B cell (primary cell): ENCODE data around the gene STX17. TPM values are rescaled to one million over a fixed set of nuclear protein-coding genes. Genes with fewer than 3 reads are reported as not detected.

Experiments
- ATAC-seq: fragments of 200-7000 bp; cut with Tn5 transposase; one replicate; pipeline ENCODE4 v1.10.0; 2021; ENCODE audit warnings: low read depth, mild to moderate bottlenecking, moderate number of reproducible peaks, moderate library complexity
- CTCF ChIA-PET: fragments of 350-600 bp; sonication (Branson Sonifier 250); formaldehyde crosslinking; loops from one replicate; lab custom pipeline; 2021; ENCODE audit warnings: antibody characterized with exemption, inconsistent platforms; lab: Charles Lee
- POLR2A ChIA-PET: fragments of 350-600 bp; sonication (Branson Sonifier 250); formaldehyde crosslinking; loops from one replicate; lab custom pipeline; 2021; ENCODE audit warnings: antibody characterized with exemption; lab: Charles Lee
- DNase-seq: peaks from one replicate; pipeline ENCODE4 v3.0.0; 2013
- H2AFZ ChIP-seq: 2 replicates; pipeline ENCODE4 v1.6.1; 2012; ENCODE audit warnings: mild to moderate bottlenecking, low read depth, low read length; ENCODE audit not compliant: insufficient read depth, poor library complexity, severe bottlenecking
- H3K27ac ChIP-seq, 2 donors: 1 replicate in 1 of 2; 2 replicates in 1 of 2; pipeline ENCODE4 v1.5.1; 2012 to 2013; ENCODE audit warnings: low read length in 2 of 2, mild to moderate bottlenecking in 2 of 2, moderate library complexity in 1 of 2
- H3K27me3 ChIP-seq, 4 experiments: fragments of 200-600 bp in 1 of 4; sonication (generic) in 1 of 4; replicated peaks in 1 of 4; 1 replicate in 2 of 4; 2 replicates in 2 of 4; pipeline versions ENCODE4 v1.6.1 to v1.7.0; 2013 to 2016; ENCODE audit warnings: low read length in 3 of 4, mild to moderate bottlenecking in 2 of 4, mixed read lengths in 1 of 4, moderate library complexity in 1 of 4; ENCODE audit not compliant: insufficient read depth in 4 of 4, control insufficient read depth in 3 of 4; ENCODE audit errors: control extremely low read depth in 1 of 4
- H3K36me3 ChIP-seq, 2 experiments: replicated peaks in 1 of 2; 1 replicate in 1 of 2; 2 replicates in 1 of 2; pipeline versions ENCODE4 v1.6.1 to v1.7.1; 2013; ENCODE audit warnings: low read length in 1 of 2; ENCODE audit not compliant: insufficient read depth in 2 of 2, control insufficient read depth in 1 of 2; ENCODE audit errors: control extremely low read depth in 1 of 2, extremely low read depth in 1 of 2
- H3K4me1 ChIP-seq, 2 donors: fragments of 200-600 bp in 1 of 2; sonication (generic) in 1 of 2; 1 replicate in 1 of 2; 2 replicates in 1 of 2; pipeline versions ENCODE4 v1.5.1 to v1.6.1; 2013 to 2017; ENCODE audit warnings: low read length in 2 of 2; ENCODE audit not compliant: control insufficient read depth in 2 of 2, insufficient read depth in 2 of 2
- H3K4me2 ChIP-seq: replicated peaks from 2 replicates; pipeline ENCODE3; 2012; ENCODE audit warnings: mild to moderate bottlenecking, low read depth, low read length; ENCODE audit not compliant: poor library complexity, severe bottlenecking
- H3K4me3 ChIP-seq, 5 experiments: fragments of 200-600 bp in 1 of 5; sonication (generic) in 1 of 5; 1 replicate in 3 of 5; 2 replicates in 2 of 5; pipeline versions ENCODE4 v1.5.1 to v1.7.0; 2011 to 2016; ENCODE audit warnings: low read length in 4 of 5, mild to moderate bottlenecking in 4 of 5, low read depth in 2 of 5, control low read depth in 1 of 5, moderate library complexity in 1 of 5; ENCODE audit not compliant: insufficient read depth in 1 of 5; ENCODE audit errors: control extremely low read depth in 1 of 5, extremely low read depth in 1 of 5
- H3K79me2 ChIP-seq: fragments of 200-600 bp; sonication (generic); one replicate; pipeline ENCODE4 v1.6.0; 2016; ENCODE audit warnings: low read length; ENCODE audit not compliant: control insufficient read depth, insufficient read depth
- H3K9ac ChIP-seq: fragments of 200-600 bp; sonication (generic); 2 replicates; pipeline ENCODE4 v1.6.1; 2017; ENCODE audit warnings: mild to moderate bottlenecking, low read length, moderate library complexity
- H3K9me3 ChIP-seq, 3 donors: one replicate each; pipeline versions ENCODE4 v1.6.1 to v1.7.1; 2013; ENCODE audit warnings: low read length in 2 of 3; ENCODE audit not compliant: control insufficient read depth in 2 of 3, insufficient read depth in 1 of 3; ENCODE audit errors: control extremely low read depth in 1 of 3
- H4K20me1 ChIP-seq: 2 replicates; pipeline ENCODE4 v1.6.0; 2012; ENCODE audit warnings: mild to moderate bottlenecking, low read length; ENCODE audit not compliant: insufficient read depth, control insufficient read depth, poor library complexity, severe bottlenecking
- H3K27ac Mint-ChIP-seq: one replicate; pipeline ENCODE4 v1.8.0; 2021; ENCODE audit warnings: mixed read lengths
- H3K27me3 Mint-ChIP-seq: one replicate; pipeline ENCODE4 v1.8.0; 2021; ENCODE audit warnings: mixed read lengths
- H3K4me1 Mint-ChIP-seq: one replicate; pipeline ENCODE4 v1.8.0; 2021; ENCODE audit warnings: mixed read lengths
- H3K4me3 Mint-ChIP-seq: one replicate; pipeline ENCODE4 v1.8.0; 2021; ENCODE audit warnings: mixed read lengths
- H3K9me3 Mint-ChIP-seq: one replicate; pipeline ENCODE4 v1.8.0; 2022; ENCODE audit warnings: mixed read lengths; ENCODE audit not compliant: insufficient read depth
- CTCF ChIP-seq: fragments of 200-600 bp; IDR thresholded peaks from one replicate; pipeline ENCODE4 v1.8.0; 2022; ENCODE audit warnings: antibody characterized with exemption, mild to moderate bottlenecking
- EZH2 ChIP-seq: IDR thresholded peaks from 2 replicates; pipeline ENCODE4 v1.6.1; 2012; ENCODE audit warnings: borderline replicate concordance, low read depth, mild to moderate bottlenecking, moderate library complexity, low read length; ENCODE audit not compliant: insufficient read depth, poor library complexity, severe bottlenecking
- WGBS: methylation state at CpG from one replicate; pipeline ENCODE4 v1.1.5; 2013; ENCODE audit warnings: missing lambda C conversion rate; ENCODE audit not compliant: insufficient coverage; 5-methylcytosine and 5-hydroxymethylcytosine counted together
- intact Hi-C: fragments of 100-400 bp; cut with micrococcal nuclease; formaldehyde crosslinking; loops from one replicate; pipeline ENCODE4 v1.10.0; 2022
- polyA plus RNA-seq: library from polyadenylated mRNA; depleted of rRNA; stranded (reverse); fragments of >200 nt; gene quantifications from 2 replicates; pipeline ENCODE4 v1.2.3, GENCODE V29; 2012
- total RNA-seq, 2 donors: library from RNA; stranded (reverse); fragments of 120-200 nt in 1 of 2; gene quantifications; 1 replicate in 1 of 2; 2 replicates in 1 of 2; pipeline versions ENCODE4 v1.2.3 to v1.2.4, GENCODE V29; 2013 to 2022

The STX17 gene
- total and polyA plus RNA-seq, 2 donors (not counting 1 experiment from before 2014, with no cell fraction given), result 7.2 to 40.2 TPM

- ChIA-PET CTCF (interaction anchor here (1.0 kb wide), 1 partner anchor 13 kb away, joined by 4 read pairs; no protein-coding TSS in a partner anchor), POLR2A (no interaction called here)
- TF ChIP-seq CTCF, result no peak
- no peak for TF ChIP-seq EZH2
- H3K4me1 Mint-ChIP-seq, result no peaks in the 10 kb centered on the region
- H2AFZ ChIP-seq, result no peak overlapping the region
- no peak overlapping the region for H3K9ac ChIP-seq
- no peaks in the 10 kb centered on the region for H3K27me3 Mint-ChIP-seq
- ATAC-seq (no peak), DNase-seq (no peak)
- no peaks in the 10 kb centered on the region for H4K20me1 ChIP-seq
- H3K4me1 ChIP-seq, result no peaks in the 10 kb centered on the region
- H3K79me2 ChIP-seq, result no peaks in the 10 kb centered on the region
- no peak overlapping the region for H3K4me3 Mint-ChIP-seq
- no peak overlapping the region for H3K4me3 ChIP-seq
- no peak overlapping the region for H3K27ac Mint-ChIP-seq
- peaks cover 2 to 16% of the 10 kb centered on the region in 2 experiments for H3K36me3 ChIP-seq
- no peak overlapping the region for H3K27ac ChIP-seq
- no peaks in the 10 kb centered on the region for H3K27me3 ChIP-seq
- no peak overlapping the region for H3K4me2 ChIP-seq
- H3K9me3 ChIP-seq, result no peaks in the 10 kb centered on the region
- WGBS, result 100% methylated on average over 1 of the region's 2 CpGs
- intact Hi-C loops, result no loop called here
- no peaks in the 10 kb centered on the region for H3K9me3 Mint-ChIP-seq
These were observed 61.0 kb downstream of the STX17 start for GRCh38 chr9:99967457-99967856.

- POLR2A ChIA-PET, result no interaction called here
- 100% methylated on average over 1 of the region's 2 CpGs for WGBS
These were observed 64.0 kb downstream of the STX17 start for GRCh38 chr9:99970481-99970880.

More at GRCh38 chr9:99970481-99970880, 64.0 kb downstream of the STX17 start:
- ATAC-seq, result no peak
- Histone ChIP-seq H3K9ac (no peak overlapping the region), H4K20me1 (no peaks in the 10 kb centered on the region), H3K27me3 (no peaks in the 10 kb centered on the region), H3K4me1 (no peaks in the 10 kb centered on the region), H3K27ac (no peak overlapping the region), H3K4me2 (no peak overlapping the region), H3K79me2 (no peaks in the 10 kb centered on the region), H2AFZ (no peak overlapping the region), H3K9me3 (no peaks in the 10 kb centered on the region), H3K36me3 (peaks cover 0 to 16% of the 10 kb centered on the region in 2 experiments), H3K4me3 (no peak overlapping the region)
- no peak overlapping the region for H3K4me3 Mint-ChIP-seq
- no peak for DNase-seq
- H3K4me1 Mint-ChIP-seq, result no peaks in the 10 kb centered on the region
- no peaks in the 10 kb centered on the region for H3K9me3 Mint-ChIP-seq
- CTCF ChIA-PET, result no interaction called here
- TF ChIP-seq EZH2 (no peak), CTCF (no peak)
- no peak overlapping the region for H3K27ac Mint-ChIP-seq
- no peaks in the 10 kb centered on the region for H3K27me3 Mint-ChIP-seq
- intact Hi-C loops, result no loop called here
